Measurements from ENCODE around the gene GLTPD2.

DNA sequence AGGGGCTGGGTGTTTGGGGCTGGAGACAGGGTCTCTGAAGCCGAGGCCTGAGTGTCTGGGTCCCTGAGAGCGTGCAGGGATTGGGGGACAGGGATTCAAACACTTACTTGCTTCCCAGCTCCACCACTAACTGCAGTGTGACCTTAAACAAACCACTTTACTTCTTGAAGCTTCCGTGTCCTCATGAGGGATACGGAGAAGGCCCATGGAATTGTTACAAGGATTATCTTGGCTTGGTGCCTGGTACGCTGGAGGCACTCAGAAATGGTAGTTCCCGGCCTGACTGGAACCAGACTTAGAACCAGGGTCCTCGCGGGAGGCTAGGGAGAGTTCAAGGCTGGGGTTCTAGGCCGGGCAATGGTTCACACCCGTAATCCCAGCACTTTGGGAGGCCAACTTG, 46.1 kb upstream of the GLTPD2 start:
- no peak for TF ChIP-seq CTCF (conservative IDR thresholded peaks at IDR 0.05; ENCODE audit: low read depth in 2 of 2)
- no peak for TF ChIP-seq EZH2 (IDR thresholded peaks at IDR 0.05; ENCODE audit: low read depth, unreplicated experiment)
- no peak for TF ChIP-seq POLR2AphosphoS5 (IDR thresholded peaks at IDR 0.05; ENCODE audit: low read depth)

All from GM23338 (cell line).